HepG2 (cell line): ENCODE data around the gene AP2A2. TPM values are rescaled to one million over a fixed set of nuclear protein-coding genes. Genes with fewer than 3 reads are reported as not detected.

Source experiments
- ATAC-seq: fragments of 200-7000 bp; cut with Tn5 transposase; 3 replicates; pipeline ENCODE4 v1.9.1; 2020; ENCODE audit warnings: mild to moderate bottlenecking, moderate library complexity
- BruUV-seq: library from RNA; stranded (reverse); fragments of 400-500 nt; replicated peaks from 2 replicates; lab custom pipeline; 2021; lab: Mats Ljungman, UMichigan
- CTCF ChIA-PET: fragments of 300-600 bp; formaldehyde crosslinking; extraction: SDS; loops from one replicate; lab custom pipeline; 2021; ENCODE audit warnings: low total read pairs, inconsistent platforms, low intra/inter-chr PET ratio; lab: Yijun Ruan, JAX
- POLR2A ChIA-PET: fragments of 350-600 bp; sonication (Branson Sonifier 250); formaldehyde crosslinking; loops from one replicate; lab custom pipeline; 2020; ENCODE audit warnings: antibody characterized with exemption, inconsistent platforms; lab: Yijun Ruan, JAX
- DNase-seq: peaks from one replicate; pipeline ENCODE4 v3.0.0-alpha.2; 2015; ENCODE audit warnings: low spot score
- FAIRE-seq: peaks from 3 replicates; lab custom pipeline; 2011; peaks lifted over from hg19 to GRCh38; lab: Jason Lieb, UNC
- H2AFZ ChIP-seq: one replicate; pipeline ENCODE4 v1.6.1; 2011; ENCODE audit warnings: low read length, inconsistent platforms
- H3K27ac ChIP-seq: fragments of 300-600 bp; 3 replicates; pipeline ENCODE4 v1.8.0; 2011; ENCODE audit warnings: mixed run types, mild to moderate bottlenecking, mixed read lengths, low read length, inconsistent platforms; ENCODE audit not compliant: insufficient read depth; ENCODE audit errors: extremely low read length
- H3K27me3 ChIP-seq, 2 experiments: fragments of 200-600 bp in 1 of 2; 2 replicates in 1 of 2; 3 replicates in 1 of 2; pipeline versions ENCODE4 v1.6.0 to v1.8.0; 2011; ENCODE audit warnings: low read length in 2 of 2, mild to moderate bottlenecking in 2 of 2, moderate library complexity in 2 of 2, inconsistent platforms in 1 of 2; ENCODE audit not compliant: insufficient read depth in 2 of 2, control insufficient read depth in 1 of 2
- H3K36me3 ChIP-seq, 2 experiments: fragments of 200-600 bp in 1 of 2; replicated peaks in 1 of 2; 2 replicates in 1 of 2; 3 replicates in 1 of 2; pipeline versions ENCODE4 v1.5.1 to v1.8.0; 2011; ENCODE audit warnings: low read length in 2 of 2, inconsistent platforms in 1 of 2; ENCODE audit not compliant: insufficient read depth in 2 of 2, control insufficient read depth in 1 of 2
- H3K4me1 ChIP-seq: 2 replicates; pipeline ENCODE4 v1.5.1; 2012; ENCODE audit warnings: low read length, inconsistent platforms; ENCODE audit not compliant: insufficient read depth
- H3K4me2 ChIP-seq: 2 replicates; pipeline ENCODE4 v1.6.0; 2011; ENCODE audit warnings: low read depth, low read length, inconsistent platforms
- H3K4me3 ChIP-seq, 3 experiments: fragments of 200-600 bp in 1 of 3; sonication (generic), shearing (Covaris generic) in 1 of 3; replicated peaks in 1 of 3; 2 replicates each; pipeline ENCODE4 v1.5.1; 2011 to 2016; ENCODE audit warnings: low read length in 3 of 3, inconsistent platforms in 2 of 3, low read depth in 2 of 3, mild to moderate bottlenecking in 2 of 3, control low read depth in 1 of 3, mixed read lengths in 1 of 3; ENCODE audit not compliant: insufficient read depth in 1 of 3
- H3K79me2 ChIP-seq: one replicate; pipeline ENCODE4 v1.6.1; 2011; ENCODE audit warnings: low read length, inconsistent platforms; ENCODE audit not compliant: insufficient read depth
- H3K9ac ChIP-seq: 2 replicates; pipeline ENCODE4 v1.6.0; 2011; ENCODE audit warnings: mild to moderate bottlenecking, low read depth, low read length, inconsistent platforms; ENCODE audit not compliant: insufficient read depth
- H3K9me3 ChIP-seq: 2 replicates; pipeline ENCODE4 v1.5.1; 2012; ENCODE audit warnings: mild to moderate bottlenecking, low read length
- H4K20me1 ChIP-seq: 2 replicates; pipeline ENCODE4 v1.6.0; 2011; ENCODE audit warnings: inconsistent platforms, mild to moderate bottlenecking, low read length, moderate library complexity; ENCODE audit not compliant: insufficient read depth
- PHF20 ChIP-seq: sonication (generic); formaldehyde crosslinking; IDR thresholded peaks from 2 replicates; pipeline ENCODE4 v1.5.0; 2020; ENCODE audit warnings: mild to moderate bottlenecking, missing genetic modification reagents
- RNF219 ChIP-seq: sonication (generic); formaldehyde crosslinking; IDR thresholded peaks from 2 replicates; pipeline ENCODE4 v1.5.0; 2020; ENCODE audit warnings: mild to moderate bottlenecking, missing genetic modification reagents
- TBX2 ChIP-seq: sonication (generic); formaldehyde crosslinking; IDR thresholded peaks from 2 replicates; pipeline ENCODE4 v1.5.0; 2020; ENCODE audit warnings: missing genetic modification reagents, mild to moderate bottlenecking, borderline replicate concordance
- THRA ChIP-seq: sonication (generic); formaldehyde crosslinking; IDR thresholded peaks from 2 replicates; pipeline ENCODE4 v1.4.0; 2020; ENCODE audit warnings: missing genetic modification reagents, borderline replicate concordance
- YEATS4 ChIP-seq: sonication (generic); formaldehyde crosslinking; IDR thresholded peaks from 2 replicates; pipeline ENCODE4 v1.4.0; 2020; ENCODE audit warnings: missing genetic modification reagents, borderline replicate concordance
- ZNF143 ChIP-seq: sonication (generic); formaldehyde crosslinking; IDR thresholded peaks from 2 replicates; pipeline ENCODE4 v1.4.0; 2020; ENCODE audit warnings: missing genetic modification reagents
- ZNF256 ChIP-seq: sonication (generic); formaldehyde crosslinking; conservative IDR thresholded peaks from 2 replicates; pipeline ENCODE4 v1.4.0; 2020; ENCODE audit warnings: missing genetic modification reagents
- ZNF619 ChIP-seq: sonication (generic); formaldehyde crosslinking; IDR thresholded peaks from 2 replicates; pipeline ENCODE4 v1.4.0; 2020; ENCODE audit warnings: mild to moderate bottlenecking, missing genetic modification reagents
- ZNF687 ChIP-seq: sonication (generic); formaldehyde crosslinking; IDR thresholded peaks from 2 replicates; pipeline ENCODE4 v1.5.1; 2020; ENCODE audit warnings: mild to moderate bottlenecking, missing genetic modification reagents, moderate library complexity
- ZNF781 ChIP-seq: sonication (generic); formaldehyde crosslinking; IDR thresholded peaks from 2 replicates; pipeline ENCODE4 v1.5.1; 2020; ENCODE audit warnings: borderline replicate concordance, mild to moderate bottlenecking, missing genetic modification reagents; ENCODE audit errors: not compliant biosample characterization
- WGBS: methylation state at CpG from one replicate; pipeline ENCODE4 v1.1.6; 2017; ENCODE audit warnings: low lambda C conversion rate; 5-methylcytosine and 5-hydroxymethylcytosine counted together
- in situ Hi-C: cut with HindIII; loops from 2 replicates; pipeline ENCODE4 v1.10.0; 2017; ENCODE audit warnings: low pct_unique_long_range_greater_than_20kb; ENCODE audit not compliant: extremely low pct_ligation_motif_present
- intact Hi-C: fragments of 100-400 bp; cut with micrococcal nuclease; formaldehyde crosslinking; loops from one replicate; pipeline ENCODE4 v1.10.0; 2022; ENCODE audit not compliant: unreplicated experiment
- polyA plus RNA-seq, 8 experiments: library from polyadenylated mRNA; depleted of rRNA in 3 of 8; stranded (reverse) in 7 of 8; unstranded in 1 of 8; fragments of >200 nt; fragmentation: Illumina TruSeq in 4 of 8; extraction: Trizol in 4 of 8; gene quantifications; 2 replicates each; pipeline versions ENCODE4 v1.2.1 to v1.2.3, GENCODE V29; 2011 to 2016; ENCODE audit warnings: low read depth in 4 of 8, missing spikeins in 1 of 8, mixed read lengths in 1 of 8; ENCODE audit not compliant: insufficient read depth in 1 of 8
- total RNA-seq, 5 experiments: library from RNA; depleted of rRNA; stranded (reverse); fragments of >200 nt; fragmentation: Illumina TruSeq; extraction: Trizol; gene quantifications; 2 replicates each; pipeline ENCODE4 v1.2.3, GENCODE V29; 2016; ENCODE audit warnings: low read depth in 1 of 5

AP2A2 gene
- total and polyA plus RNA-seq, 2 of the 13 experiments (the other 11 are each of a cell fraction or from before 2014, with no cell fraction given): 25.7 to 75.7 TPM

DNA sequence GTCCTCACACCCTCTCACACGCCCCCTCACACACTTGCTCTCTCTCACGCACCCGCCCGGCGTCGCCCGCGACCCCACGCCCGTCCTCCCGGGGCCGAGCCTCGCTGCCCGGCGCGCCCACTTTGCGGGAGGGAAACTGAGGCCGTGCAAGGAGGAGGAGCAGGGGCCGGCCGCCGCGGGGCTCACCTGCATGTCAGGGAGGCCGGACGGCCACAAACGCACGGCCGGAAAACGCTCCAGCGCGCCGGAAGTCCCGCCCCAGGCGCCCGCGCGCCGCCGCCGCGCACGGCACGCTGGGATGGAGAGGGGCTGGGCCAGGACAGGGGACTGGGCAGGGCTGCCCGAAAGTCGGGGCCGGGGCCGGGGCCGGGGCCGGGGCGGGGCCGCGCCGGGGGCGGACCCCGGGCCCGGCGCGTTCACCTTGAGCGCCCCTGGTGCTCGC, 15.1 kb upstream of the AP2A2 start, which contains the start of gene CHID1 (continued):
- no peak for TF ChIP-seq RNF219 (CRISPR knock-in tag)
- no peak for TF ChIP-seq ZNF781 (CRISPR knock-in tag)
- TF ChIP-seq PHF20 (CRISPR knock-in tag): peak; percentile 87

DNA sequence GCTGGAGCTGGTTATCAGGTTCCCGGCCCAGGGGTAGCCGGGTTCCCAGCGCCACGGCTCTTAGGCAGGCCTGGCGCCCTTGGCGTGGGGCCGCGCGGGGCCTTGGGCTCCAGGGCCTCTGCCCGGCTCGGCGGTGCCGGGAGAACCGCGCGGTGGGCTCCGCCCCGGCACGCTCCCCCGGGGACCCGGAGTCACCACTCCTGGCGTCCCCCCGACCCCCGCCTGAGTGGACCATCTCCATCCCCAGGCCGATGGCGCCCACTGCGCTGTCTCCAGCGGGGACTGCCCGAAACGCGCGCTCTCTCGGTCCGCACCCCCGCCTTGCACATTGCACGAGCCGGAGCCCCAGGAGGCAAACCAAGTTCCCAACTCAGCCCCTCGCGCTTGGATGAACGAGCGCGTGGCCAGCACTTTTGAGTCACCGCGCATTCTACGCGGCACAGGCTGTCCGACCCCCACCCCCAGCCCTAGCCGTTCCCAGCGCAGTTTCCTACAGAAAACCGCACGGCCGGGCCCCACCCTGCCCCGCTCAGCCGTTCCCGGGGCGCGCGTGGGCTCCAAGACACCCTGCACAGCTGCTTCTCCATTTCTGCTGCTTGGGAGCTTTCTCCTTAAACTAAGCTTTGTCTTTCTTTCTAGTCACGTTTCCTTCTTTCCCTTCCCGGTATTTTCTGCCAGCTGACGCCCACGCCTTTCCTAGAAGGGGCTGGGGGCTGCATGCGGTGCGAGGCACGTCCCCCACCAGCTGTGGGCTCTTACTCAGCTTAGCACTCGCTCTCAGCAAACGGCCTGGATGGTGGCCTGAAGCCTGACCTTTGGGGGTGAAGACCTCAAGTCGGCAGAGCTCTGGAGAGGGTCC, 14.4 kb upstream of the AP2A2 start:
- DNase-seq: no peak
- TF ChIP-seq ZNF256 (CRISPR knock-in tag) (0 out of 2 replicates have a peak, but pooled peaks have one; percentile 36), ZNF687 (CRISPR knock-in tag) (peak; percentile 76; the same call in 1 of the 2 replicates), YEATS4 (CRISPR knock-in tag) (peak; percentile 64; the same call in 1 of the 2 replicates), ZNF619 (CRISPR knock-in tag) (no peak), ZNF143 (CRISPR knock-in tag) (no peak), TBX2 (CRISPR knock-in tag) (0 out of 2 replicates have a peak, but pooled peaks have one; percentile 24), THRA (CRISPR knock-in tag) (0 out of 2 replicates have a peak, but pooled peaks have one; percentile 31)

More for the DNA sequence above, 14.4 kb upstream of the AP2A2 start:
- H4K20me1 ChIP-seq: no peaks in the 10 kb centered on the region
- H3K4me3 ChIP-seq: peak overlapping the region; percentile 71 to 92 (median 79)
- in situ Hi-C loops (no loop called here), intact Hi-C loops (loop anchor here (2.0 kb wide), 2 partner anchors 36 to 64 kb away; no protein-coding TSS in a partner anchor)
- no peak overlapping the region for H2AFZ ChIP-seq
- FAIRE-seq (no peak), ATAC-seq (peak; percentile 31)
- H3K9me3 ChIP-seq: no peaks in the 10 kb centered on the region
- peaks cover 54% of the 10 kb centered on the region for H3K4me1 ChIP-seq
- H3K79me2 ChIP-seq: peaks cover 30% of the 10 kb centered on the region
- peaks cover 0 to 6% of the 10 kb centered on the region in 2 experiments; a peak in 1 of 5 replicates for H3K36me3 ChIP-seq
- peak overlapping the region; percentile 82 for H3K9ac ChIP-seq
- ChIA-PET POLR2A (interaction anchor here (0.6 to 3.3 kb wide), 15 partner anchors 8 to 440 kb away, joined by 3 to 24 read pairs (median 4); partner anchors contain the start of genes AP2A2 and PNPLA2), CTCF (no interaction called here)
- no peaks in the 10 kb centered on the region; a peak in 2 of 5 replicates for H3K27me3 ChIP-seq
- WGBS: 45% methylated on average over 28 of the region's 68 CpGs
- peak overlapping the region; percentile 95 for H3K4me2 ChIP-seq
- H3K27ac ChIP-seq: peak overlapping the region; percentile 89
- BruUV-seq: TSS peak; percentile 80
